Upper lobe of right lung (tissue), 1 donor: ENCODE measurements around the gene TULP4. TPM values are rescaled to one million over a fixed set of nuclear protein-coding genes. Genes with fewer than 3 reads are reported as not detected.

Experiments used
- ATAC-seq: fragments of 200-7000 bp; cut with Tn5 transposase; one replicate; pipeline ENCODE4 v1.9.1; 2020; ENCODE audit warnings: mild to moderate bottlenecking, moderate library complexity
- DNase-seq: peaks from one replicate; pipeline ENCODE4 v3.0.0-alpha.2; 2020
- H3K27ac ChIP-seq: fragments of 200-600 bp; one replicate; pipeline ENCODE4 v1.8.0; 2022
- H3K27me3 ChIP-seq: fragments of 200-600 bp; one replicate; pipeline ENCODE4 v1.8.0; 2022; ENCODE audit warnings: mild to moderate bottlenecking
- H3K36me3 ChIP-seq: fragments of 200-600 bp; one replicate; pipeline ENCODE4 v1.8.0; 2022
- H3K4me1 ChIP-seq: fragments of 200-600 bp; one replicate; pipeline ENCODE4 v1.8.0; 2022
- H3K4me3 ChIP-seq: fragments of 200-600 bp; one replicate; pipeline ENCODE4 v1.8.0; 2022; ENCODE audit warnings: mild to moderate bottlenecking
- H3K9me3 ChIP-seq: fragments of 200-600 bp; one replicate; pipeline ENCODE4 v1.8.0; 2022
- intact Hi-C: fragments of 100-400 bp; cut with DNase I; formaldehyde crosslinking; loops from one replicate; pipeline ENCODE4 v1.11.0; 2022
- total RNA-seq: library from RNA; stranded (reverse); fragmentation: NEBNext Ultra II Directional; extraction: Animal tissue kit (Norgen Biotek cat#: 25700); gene quantifications from one replicate; pipeline ENCODE4 v1.2.1, GENCODE V29; 2021
- TF ChIP-seq, protein P1 (sequence below): fragments of 200-600 bp; IDR thresholded peaks from one replicate; pipeline ENCODE4 v1.8.0; 2022; ENCODE audit warnings: antibody characterized with exemption
- donor health status: DM: no; HTN: yes; CAD: no; lungs with severe emphysema.

The TULP4 gene
- total RNA-seq, 1 donor from 2014 or later = 94.1 TPM

DNA sequence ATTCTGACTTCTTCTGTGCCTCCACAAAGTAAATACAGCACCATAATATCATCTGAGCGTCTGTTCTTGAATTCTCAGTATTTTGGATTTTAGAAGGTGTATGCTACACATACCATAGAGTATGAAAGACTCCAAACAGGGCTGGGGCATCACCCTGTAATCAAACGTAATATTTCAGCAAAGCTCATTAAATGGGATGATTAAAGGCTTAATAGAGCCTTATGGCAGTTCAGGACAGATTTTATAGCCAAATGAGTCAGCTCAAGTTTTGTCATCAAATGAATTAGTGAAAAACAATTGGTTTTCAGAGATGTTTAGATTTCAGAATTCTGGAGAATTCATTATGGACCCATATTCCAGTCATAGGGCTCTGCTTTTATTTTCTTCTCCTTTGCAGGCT lies 68.9 kb downstream of the TULP4 start:
- ATAC-seq (no peak), DNase-seq (no peak)
- H3K4me3 ChIP-seq = no peak overlapping the region
- intact Hi-C loops = no loop called here
- H3K27me3 ChIP-seq = no peaks in the 10 kb centered on the region
- H3K36me3 ChIP-seq = no peaks in the 10 kb centered on the region
- TF ChIP-seq, protein P1, sequence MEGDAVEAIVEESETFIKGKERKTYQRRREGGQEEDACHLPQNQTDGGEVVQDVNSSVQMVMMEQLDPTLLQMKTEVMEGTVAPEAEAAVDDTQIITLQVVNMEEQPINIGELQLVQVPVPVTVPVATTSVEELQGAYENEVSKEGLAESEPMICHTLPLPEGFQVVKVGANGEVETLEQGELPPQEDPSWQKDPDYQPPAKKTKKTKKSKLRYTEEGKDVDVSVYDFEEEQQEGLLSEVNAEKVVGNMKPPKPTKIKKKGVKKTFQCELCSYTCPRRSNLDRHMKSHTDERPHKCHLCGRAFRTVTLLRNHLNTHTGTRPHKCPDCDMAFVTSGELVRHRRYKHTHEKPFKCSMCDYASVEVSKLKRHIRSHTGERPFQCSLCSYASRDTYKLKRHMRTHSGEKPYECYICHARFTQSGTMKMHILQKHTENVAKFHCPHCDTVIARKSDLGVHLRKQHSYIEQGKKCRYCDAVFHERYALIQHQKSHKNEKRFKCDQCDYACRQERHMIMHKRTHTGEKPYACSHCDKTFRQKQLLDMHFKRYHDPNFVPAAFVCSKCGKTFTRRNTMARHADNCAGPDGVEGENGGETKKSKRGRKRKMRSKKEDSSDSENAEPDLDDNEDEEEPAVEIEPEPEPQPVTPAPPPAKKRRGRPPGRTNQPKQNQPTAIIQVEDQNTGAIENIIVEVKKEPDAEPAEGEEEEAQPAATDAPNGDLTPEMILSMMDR = no peak
- H3K27ac ChIP-seq = no peak overlapping the region
- no peaks in the 10 kb centered on the region for H3K9me3 ChIP-seq
- peaks cover 6% of the 10 kb centered on the region for H3K4me1 ChIP-seq

GRCh38 chr6:158382491-158382890 lies 70.2 kb downstream of the TULP4 start:
- no peak overlapping the region for H3K4me3 ChIP-seq
- ATAC-seq = no peak
- H3K27ac ChIP-seq = no peak overlapping the region
- TF ChIP-seq, protein P1 = no peak
- intact Hi-C loops = no loop called here
- H3K4me1 ChIP-seq = peaks cover 4% of the 10 kb centered on the region
- H3K27me3 ChIP-seq = no peaks in the 10 kb centered on the region
- H3K9me3 ChIP-seq = no peaks in the 10 kb centered on the region
- H3K36me3 ChIP-seq = no peaks in the 10 kb centered on the region
- DNase-seq = no peak

DNA sequence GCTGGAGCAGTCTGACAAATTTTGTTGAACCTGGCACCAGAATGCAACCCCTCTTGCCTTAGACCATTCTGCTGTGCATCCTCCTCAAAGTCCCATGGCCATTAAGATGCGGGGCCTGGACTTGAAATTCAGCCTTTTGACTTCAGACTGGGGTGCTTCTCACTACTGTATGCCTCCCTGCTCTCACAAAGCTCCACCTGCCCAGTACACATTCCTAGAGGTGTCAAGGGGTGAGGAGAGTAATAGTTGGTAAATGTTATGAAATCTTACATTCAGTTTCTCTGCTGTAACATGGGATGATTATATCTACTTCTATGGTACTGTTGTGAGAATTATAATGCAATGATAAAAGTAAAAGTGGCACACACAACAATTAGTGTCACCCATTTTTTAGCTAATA lies 70.8 kb downstream of the TULP4 start:
- Histone ChIP-seq H3K27ac (no peak overlapping the region), H3K9me3 (no peaks in the 10 kb centered on the region), H3K4me3 (no peak overlapping the region), H3K27me3 (no peaks in the 10 kb centered on the region), H3K36me3 (no peaks in the 10 kb centered on the region), H3K4me1 (no peaks in the 10 kb centered on the region)
- peak; percentile 73 for ATAC-seq
- intact Hi-C loops = no loop called here
- TF ChIP-seq, protein P1 = no peak
- DNase-seq = no peak

DNA sequence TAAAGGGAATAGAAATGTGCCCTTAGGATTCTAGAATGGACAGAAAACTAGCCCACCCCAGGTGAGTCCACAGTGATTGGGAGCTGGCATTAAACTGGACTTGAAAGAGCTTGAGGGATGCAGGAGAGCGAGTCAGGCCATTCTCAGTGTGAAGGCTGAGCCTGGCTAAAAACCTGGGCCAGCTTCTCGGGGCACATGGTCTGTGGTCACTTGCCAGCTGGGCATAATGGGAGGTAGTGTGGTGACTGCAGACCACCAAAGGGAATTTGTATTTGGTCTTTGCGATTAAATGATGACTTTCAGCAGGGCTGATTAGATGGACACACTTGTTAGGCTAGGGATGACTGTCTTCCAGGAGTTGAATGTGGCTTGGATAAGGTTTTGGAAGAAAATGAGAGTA lies 71.3 kb downstream of the TULP4 start:
- no peak for DNase-seq
- intact Hi-C loops = no loop called here
- Histone ChIP-seq H3K9me3 (no peaks in the 10 kb centered on the region), H3K36me3 (no peaks in the 10 kb centered on the region), H3K4me3 (no peak overlapping the region), H3K27me3 (no peaks in the 10 kb centered on the region), H3K4me1 (no peaks in the 10 kb centered on the region), H3K27ac (no peak overlapping the region)
- TF ChIP-seq, protein P1 = no peak
- ATAC-seq = no peak

- TF ChIP-seq, protein P1 = no peak
- intact Hi-C loops = no loop called here
- no peak for ATAC-seq
Observed at GRCh38 chr6:158384671-158385110, 72.4 kb downstream of the TULP4 start.

GRCh38 chr6:158387036-158387435 lies 74.8 kb downstream of the TULP4 start:
- DNase-seq = no peak
- ATAC-seq = no peak
- no peaks in the 10 kb centered on the region for H3K36me3 ChIP-seq
- no peaks in the 10 kb centered on the region for H3K4me1 ChIP-seq
- TF ChIP-seq, protein P1 = no peak
- no peak overlapping the region for H3K4me3 ChIP-seq
- H3K27ac ChIP-seq = no peak overlapping the region
- intact Hi-C loops = no loop called here
- no peaks in the 10 kb centered on the region for H3K27me3 ChIP-seq
- no peaks in the 10 kb centered on the region for H3K9me3 ChIP-seq

More at GRCh38 chr6:158384671-158385110, 72.4 kb downstream of the TULP4 start:
- Histone ChIP-seq H3K27ac (no peak overlapping the region), H3K9me3 (no peaks in the 10 kb centered on the region), H3K36me3 (no peaks in the 10 kb centered on the region), H3K4me3 (no peak overlapping the region), H3K27me3 (no peaks in the 10 kb centered on the region), H3K4me1 (no peaks in the 10 kb centered on the region)
- no peak for DNase-seq
